Keratinocyte (primary cell): ENCODE measurements around the gene MPO. TPM values are rescaled to one million over a fixed set of nuclear protein-coding genes. Genes with fewer than 3 reads are reported as not detected.

Source experiments
- DNase-seq: peaks from one replicate; pipeline ENCODE4 v3.0.0-alpha.2; 2011; ENCODE audit warnings: low read depth, missing footprints, low spot score
- FAIRE-seq: peaks from 2 replicates; lab custom pipeline; 2011; peaks lifted over from hg19 to GRCh38; lab: Jason Lieb, UNC
- H2AFZ ChIP-seq: 2 replicates; pipeline ENCODE4 v1.6.0; 2012; ENCODE audit warnings: low read length, control low read depth, inconsistent platforms; ENCODE audit not compliant: control insufficient read depth
- H3K27ac ChIP-seq: 2 replicates; pipeline ENCODE4 v1.5.1; 2011; ENCODE audit warnings: low read length; ENCODE audit not compliant: control insufficient read depth, insufficient read depth
- H3K27me3 ChIP-seq: 3 replicates; pipeline ENCODE4 v1.6.0; 2011; ENCODE audit warnings: low read length; ENCODE audit not compliant: control insufficient read depth, insufficient read depth; ENCODE audit errors: extremely low read depth
- H3K36me3 ChIP-seq, 2 experiments: 2 replicates in 1 of 2; 3 replicates in 1 of 2; pipeline ENCODE4 v1.5.1; 2011; ENCODE audit warnings: low read length in 2 of 2, mild to moderate bottlenecking in 1 of 2; ENCODE audit not compliant: control insufficient read depth in 2 of 2, insufficient read depth in 2 of 2; ENCODE audit errors: extremely low read depth in 1 of 2
- H3K4me1 ChIP-seq: 3 replicates; pipeline ENCODE4 v1.5.1; 2011; ENCODE audit warnings: low read length; ENCODE audit not compliant: control insufficient read depth, insufficient read depth; ENCODE audit errors: extremely low read depth
- H3K4me2 ChIP-seq: 3 replicates; pipeline ENCODE4 v1.6.0; 2011; ENCODE audit warnings: low read depth, low read length; ENCODE audit not compliant: control insufficient read depth, insufficient read depth; ENCODE audit errors: extremely low read depth
- H3K4me3 ChIP-seq, 3 experiments: fragments of 200-600 bp in 1 of 3; sonication (generic) in 1 of 3; 2 replicates in 2 of 3; 3 replicates in 1 of 3; pipeline ENCODE4 v1.5.1; 2011 to 2016; ENCODE audit warnings: low read length in 3 of 3, mild to moderate bottlenecking in 3 of 3, control low read depth in 2 of 3, inconsistent platforms in 1 of 3, low read depth in 1 of 3, mixed read lengths in 1 of 3, mixed run types in 1 of 3, moderate library complexity in 1 of 3; ENCODE audit not compliant: control insufficient read depth in 2 of 3, insufficient read depth in 2 of 3; ENCODE audit errors: extremely low read depth in 1 of 3
- H3K79me2 ChIP-seq: 2 replicates; pipeline ENCODE4 v1.6.0; 2012; ENCODE audit warnings: low read length; ENCODE audit not compliant: control insufficient read depth, insufficient read depth
- H3K9ac ChIP-seq: 3 replicates; pipeline ENCODE4 v1.6.0; 2011; ENCODE audit warnings: low read length; ENCODE audit not compliant: control insufficient read depth, insufficient read depth; ENCODE audit errors: extremely low read depth
- H3K9me1 ChIP-seq: 3 replicates; pipeline ENCODE4 v1.6.0; 2011; ENCODE audit warnings: low read length; ENCODE audit not compliant: control insufficient read depth, insufficient read depth; ENCODE audit errors: extremely low read depth
- H3K9me3 ChIP-seq: 2 replicates; pipeline ENCODE4 v1.5.1; 2012; ENCODE audit warnings: low read depth, low read length; ENCODE audit not compliant: control insufficient read depth
- H4K20me1 ChIP-seq: 3 replicates; pipeline ENCODE4 v1.6.0; 2011; ENCODE audit warnings: low read length; ENCODE audit not compliant: control insufficient read depth, insufficient read depth; ENCODE audit errors: extremely low read depth
- EZH2 ChIP-seq: IDR thresholded peaks from one replicate; pipeline ENCODE4 v1.6.1; 2012; ENCODE audit warnings: inconsistent platforms, mild to moderate bottlenecking, low read length, moderate library complexity
- dilution Hi-C: fragments of 300-500 bp; cut with MboI; formaldehyde crosslinking; loops from one replicate; pipeline ENCODE4 v1.7.0; 2020; ENCODE audit warnings: low sequenced_read_pairs; ENCODE audit not compliant: extremely low pct_ligation_motif_present
- polyA plus RNA-seq, 5 experiments: library from polyadenylated mRNA; depleted of rRNA in 3 of 5; stranded (reverse) in 3 of 5; stranded (forward) in 1 of 5; unstranded in 1 of 5; fragments of >200 nt; gene quantifications; 1 replicate in 1 of 5; 2 replicates in 3 of 5; 3 replicates in 1 of 5; pipeline versions ENCODE4 v1.2.1 to v1.2.3, GENCODE V29; 2011 to 2012; ENCODE audit warnings: missing spikeins in 2 of 5, low read depth in 1 of 5, low replicate concordance in 1 of 5
- TF ChIP-seq, protein P1 (sequence below), 3 experiments: IDR thresholded peaks in 1 of 3; conservative IDR thresholded peaks in 1 of 3; optimal IDR thresholded peaks in 1 of 3; 2 replicates in 2 of 3; 3 replicates in 1 of 3; pipeline versions ENCODE3 to v1.5.1; 2011; ENCODE audit warnings: low read length in 3 of 3, mild to moderate bottlenecking in 3 of 3, moderate library complexity in 2 of 3, control low read depth in 1 of 3, inconsistent platforms in 1 of 3; ENCODE audit not compliant: insufficient read depth in 2 of 3; ENCODE audit errors: extremely low read depth in 1 of 3

Gene MPO
- polyA plus RNA-seq, 1 donor (not counting 4 experiments of a cell fraction or from before 2014, with no cell fraction given): not detected

DNA sequence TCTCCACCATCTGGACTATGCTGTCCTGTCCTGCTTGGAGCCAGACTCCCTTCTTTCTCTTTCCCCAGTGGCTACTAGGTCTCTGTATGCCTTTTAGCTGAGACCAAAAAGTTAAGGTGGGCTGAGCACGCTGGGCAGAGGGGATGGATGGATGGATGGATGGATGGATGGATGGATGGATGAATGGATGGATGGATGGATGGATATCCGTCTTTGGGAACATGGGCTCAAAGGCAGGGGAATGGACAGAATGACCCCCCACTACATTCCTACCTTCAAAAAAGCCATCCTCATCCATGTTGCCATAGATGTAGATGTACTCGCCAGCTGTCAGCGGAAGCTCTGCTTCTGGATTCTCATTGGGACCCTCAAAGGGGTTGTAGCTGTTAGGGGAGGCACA, 35.0 kb upstream of the MPO start:
- TF ChIP-seq EZH2: no peak
- TF ChIP-seq, protein P1, sequence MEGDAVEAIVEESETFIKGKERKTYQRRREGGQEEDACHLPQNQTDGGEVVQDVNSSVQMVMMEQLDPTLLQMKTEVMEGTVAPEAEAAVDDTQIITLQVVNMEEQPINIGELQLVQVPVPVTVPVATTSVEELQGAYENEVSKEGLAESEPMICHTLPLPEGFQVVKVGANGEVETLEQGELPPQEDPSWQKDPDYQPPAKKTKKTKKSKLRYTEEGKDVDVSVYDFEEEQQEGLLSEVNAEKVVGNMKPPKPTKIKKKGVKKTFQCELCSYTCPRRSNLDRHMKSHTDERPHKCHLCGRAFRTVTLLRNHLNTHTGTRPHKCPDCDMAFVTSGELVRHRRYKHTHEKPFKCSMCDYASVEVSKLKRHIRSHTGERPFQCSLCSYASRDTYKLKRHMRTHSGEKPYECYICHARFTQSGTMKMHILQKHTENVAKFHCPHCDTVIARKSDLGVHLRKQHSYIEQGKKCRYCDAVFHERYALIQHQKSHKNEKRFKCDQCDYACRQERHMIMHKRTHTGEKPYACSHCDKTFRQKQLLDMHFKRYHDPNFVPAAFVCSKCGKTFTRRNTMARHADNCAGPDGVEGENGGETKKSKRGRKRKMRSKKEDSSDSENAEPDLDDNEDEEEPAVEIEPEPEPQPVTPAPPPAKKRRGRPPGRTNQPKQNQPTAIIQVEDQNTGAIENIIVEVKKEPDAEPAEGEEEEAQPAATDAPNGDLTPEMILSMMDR (optimal IDR thresholded peaks at IDR 0.05 in 1 of 3, IDR thresholded peaks at IDR 0.05 in 1 of 3, conservative IDR thresholded peaks at IDR 0.05 in 1 of 3; ENCODE audit: extremely low read depth in 1 of 3, insufficient read depth in 2 of 3, low read length in 3 of 3): no peak
- Histone ChIP-seq H3K4me1 (peaks cover 8% of the 10 kb centered on the region), H3K27me3 (no peaks in the 10 kb centered on the region), H3K79me2 (no peaks in the 10 kb centered on the region), H3K27ac (no peak overlapping the region), H3K9me1 (peaks cover 2% of the 10 kb centered on the region), H2AFZ (no peak overlapping the region), H3K4me3 (no peak overlapping the region), H3K4me2 (no peak overlapping the region), H3K9ac (no peak overlapping the region), H4K20me1 (no peaks in the 10 kb centered on the region), H3K36me3 (no peaks in the 10 kb centered on the region), H3K9me3 (no peaks in the 10 kb centered on the region)
- FAIRE-seq (no peak), DNase-seq (no peak)
- dilution Hi-C loops: no loop called here

DNA sequence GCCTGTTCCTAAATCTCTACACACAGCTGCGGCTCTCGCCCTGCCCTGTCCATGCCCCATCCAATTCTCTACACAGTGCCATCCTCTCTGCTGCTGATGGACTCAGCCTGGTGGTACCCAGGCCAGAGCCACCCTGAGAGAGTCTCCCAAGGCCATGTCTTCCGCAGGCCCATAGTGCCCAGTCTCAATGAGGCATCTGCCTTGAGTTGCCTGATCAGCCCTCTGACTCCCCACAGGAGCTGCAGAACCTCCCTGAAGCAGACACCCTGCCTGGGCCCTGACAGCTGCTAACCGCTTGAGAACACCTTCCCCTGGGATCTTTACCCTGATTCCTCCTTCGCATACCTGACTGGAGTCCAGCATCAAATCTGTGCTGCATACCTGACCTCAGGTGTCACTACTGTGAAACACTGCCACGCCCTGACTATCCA, 34.6 kb upstream of the MPO start:
- H3K9me1 ChIP-seq: peaks cover 2% of the 10 kb centered on the region
- H3K4me1 ChIP-seq: peaks cover 8% of the 10 kb centered on the region
- no peaks in the 10 kb centered on the region for H3K27me3 ChIP-seq
- FAIRE-seq: no peak
- no peak overlapping the region for H3K4me3 ChIP-seq
- no peak overlapping the region for H2AFZ ChIP-seq
- H4K20me1 ChIP-seq: no peaks in the 10 kb centered on the region
- no peak overlapping the region for H3K27ac ChIP-seq
- dilution Hi-C loops: no loop called here
- TF ChIP-seq EZH2: no peak
- TF ChIP-seq, protein P1 (optimal IDR thresholded peaks at IDR 0.05 in 1 of 3, IDR thresholded peaks at IDR 0.05 in 1 of 3, conservative IDR thresholded peaks at IDR 0.05 in 1 of 3; ENCODE audit: extremely low read depth in 1 of 3, insufficient read depth in 2 of 3, low read length in 3 of 3): no peak
- H3K9me3 ChIP-seq: no peaks in the 10 kb centered on the region
- no peaks in the 10 kb centered on the region for H3K36me3 ChIP-seq
- no peak overlapping the region for H3K9ac ChIP-seq
- DNase-seq: no peak
- H3K79me2 ChIP-seq: no peaks in the 10 kb centered on the region
- no peak overlapping the region for H3K4me2 ChIP-seq
